ENCODE data around the gene NEDD8.

Gene NEDD8

GRCh38 chr14:24177041-24177825 lies 54.9 kb downstream of the NEDD8 start:
- no peak for DNase-seq

GRCh38 chr14:24176599-24176998 lies 55.6 kb downstream of the NEDD8 start:
- no peak for DNase-seq

GRCh38 chr14:24172871-24173281 lies 59.3 kb downstream of the NEDD8 start:
- DNase-seq = no peak

- no peak for DNase-seq
These were observed 59.8 kb downstream of the NEDD8 start for GRCh38 chr14:24172261-24172860.

- no peak for DNase-seq
These were observed 60.5 kb downstream of the NEDD8 start, which contains the start of gene REC8 for GRCh38 chr14:24171422-24172260. TSS of gene REC8 (plus strand) at chr14:24172080. CDS start at chr14:24172553, 473 bp downstream.

- DNase-seq = no peak
These were observed 64.6 kb downstream of the NEDD8 start for GRCh38 chr14:24167469-24168114.

Data from NCI-H2029 (cell line).